ENCODE results near the gene PRRT2. TPM values are rescaled to one million over a fixed set of nuclear protein-coding genes. Genes with fewer than 3 reads are reported as not detected.

Gene PRRT2
- total and polyA plus RNA-seq, 5 donors from 2014 or later, result 0.06 to 1.9 (median 0.17) TPM; not detected in 2

DNA sequence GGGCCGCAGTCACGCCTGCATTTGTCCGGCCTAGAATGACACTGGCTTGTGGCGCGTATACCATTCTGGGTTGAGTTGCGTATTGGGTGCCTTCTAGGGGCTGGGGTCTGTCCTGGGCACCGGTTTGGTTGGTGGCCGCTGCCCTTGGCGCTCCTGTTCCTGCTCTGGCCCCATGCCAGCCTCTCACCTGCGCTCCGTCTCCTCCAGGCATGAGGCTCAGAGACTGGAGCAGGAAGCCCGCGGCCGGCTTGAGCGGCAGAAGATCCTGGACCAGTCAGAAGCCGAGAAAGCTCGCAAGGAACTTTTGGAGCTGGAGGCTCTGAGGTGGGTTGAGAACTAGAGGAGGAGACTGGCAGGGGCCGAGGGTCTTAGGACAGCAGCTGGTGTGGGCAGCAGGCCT is 33.7 kb downstream of the PRRT2 start:
- no peaks in the 10 kb centered on the region for H3K9me3 ChIP-seq (ENCODE audit: control insufficient read depth in 2 of 2, low read length in 2 of 2)
- no peaks in the 10 kb centered on the region for H3K9me3 Mint-ChIP-seq
- peak overlapping the region in 1 of 3 donors; percentile 38 for H3K27ac Mint-ChIP-seq
- no peak overlapping the region for H3K4me3 ChIP-seq (ENCODE audit: low read depth, low read length)
- peaks cover 0 to 10% (median 0%) of the 10 kb centered on the region in 4 donors for H3K4me1 Mint-ChIP-seq
- ATAC-seq (ENCODE audit: low read depth in 2 of 2) (no peak), DNase-seq (no peak)
- peaks cover 23% of the 10 kb centered on the region for H3K36me3 Mint-ChIP-seq
- H3K36me3 ChIP-seq (ENCODE audit: control insufficient read depth, insufficient read depth, low read length), result peaks cover 61% of the 10 kb centered on the region
- no peaks in the 10 kb centered on the region for H3K27me3 Mint-ChIP-seq
- H3K27me3 ChIP-seq (ENCODE audit: control insufficient read depth, insufficient read depth, low read length), result no peaks in the 10 kb centered on the region
- H3K4me3 Mint-ChIP-seq, result peak overlapping the region in 1 of 4 donors; percentile 93
- H3K27ac ChIP-seq (ENCODE audit: insufficient read depth, low read length, poor library complexity, severe bottlenecking), result no peak overlapping the region
- H3K4me1 ChIP-seq (ENCODE audit: control insufficient read depth, insufficient read depth, low read length, poor library complexity, severe bottlenecking), result no peaks in the 10 kb centered on the region

DNA sequence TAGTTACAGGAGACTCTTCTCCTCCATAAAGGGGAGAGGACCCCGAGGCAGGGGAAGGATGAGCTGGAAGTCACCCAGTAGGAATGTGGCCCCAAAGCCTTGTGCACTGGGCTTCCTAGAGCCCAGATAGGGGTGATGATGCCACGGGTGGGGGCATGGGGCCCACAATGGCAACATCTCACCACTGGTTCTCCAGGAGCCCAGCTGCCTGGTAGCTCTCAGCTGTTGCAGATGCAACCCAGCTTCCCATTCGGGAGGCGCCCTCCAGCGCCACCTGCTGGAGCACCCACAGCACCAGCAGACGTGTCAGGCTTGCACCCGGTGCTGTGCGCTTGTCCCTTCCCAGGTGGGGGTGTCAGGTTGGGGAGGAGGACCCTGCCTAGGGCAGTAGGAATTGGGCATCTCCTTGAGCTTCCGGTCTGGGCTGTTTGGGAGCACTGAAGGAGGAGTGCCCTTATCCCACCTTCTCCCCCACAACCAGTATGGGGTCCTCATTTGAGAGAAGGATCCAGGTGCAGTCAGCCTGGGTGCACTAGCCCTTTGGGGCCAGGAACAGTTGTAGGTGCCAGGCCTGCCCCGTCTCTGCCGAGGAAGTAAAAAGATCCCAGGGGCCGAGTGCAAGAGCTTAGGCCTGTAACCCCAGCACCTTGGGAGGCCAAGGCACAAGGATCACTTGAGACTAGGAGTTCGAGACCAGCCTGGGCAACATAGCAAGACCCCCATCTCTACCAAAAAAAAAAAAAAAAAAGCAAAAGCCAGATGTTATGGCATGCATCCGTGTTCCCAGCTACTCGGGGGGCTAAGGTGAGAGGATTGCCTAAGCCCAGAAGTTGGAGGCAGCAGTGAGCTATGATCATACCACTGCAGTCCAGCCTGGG is 36.7 kb downstream of the PRRT2 start:
- peak; percentile 61 to 81 (median 79) for DNase-seq
- Histone ChIP-seq H3K9me3 (ENCODE audit: control insufficient read depth in 2 of 2, low read length in 2 of 2) (no peaks in the 10 kb centered on the region), H3K4me1 (ENCODE audit: control insufficient read depth, insufficient read depth, low read length, poor library complexity, severe bottlenecking) (no peaks in the 10 kb centered on the region), H3K27ac (ENCODE audit: insufficient read depth, low read length, poor library complexity, severe bottlenecking) (no peak overlapping the region), H3K27me3 (ENCODE audit: control insufficient read depth, insufficient read depth, low read length) (no peaks in the 10 kb centered on the region), H3K36me3 (ENCODE audit: control insufficient read depth, insufficient read depth, low read length) (peaks cover 40% of the 10 kb centered on the region), H3K4me3 (ENCODE audit: low read depth, low read length) (no peak overlapping the region)
- peaks cover 0 to 10% (median 0%) of the 10 kb centered on the region in 4 donors for H3K4me1 Mint-ChIP-seq
- H3K36me3 Mint-ChIP-seq, result peaks cover 20% of the 10 kb centered on the region
- peak; percentile 85 to 87 for ATAC-seq (ENCODE audit: low read depth in 2 of 2)
- H3K9me3 Mint-ChIP-seq, result no peaks in the 10 kb centered on the region
- no peaks in the 10 kb centered on the region for H3K27me3 Mint-ChIP-seq
- H3K4me3 Mint-ChIP-seq, result no peak overlapping the region
- peak overlapping the region in 1 of 3 donors; percentile 63 for H3K27ac Mint-ChIP-seq

DNA sequence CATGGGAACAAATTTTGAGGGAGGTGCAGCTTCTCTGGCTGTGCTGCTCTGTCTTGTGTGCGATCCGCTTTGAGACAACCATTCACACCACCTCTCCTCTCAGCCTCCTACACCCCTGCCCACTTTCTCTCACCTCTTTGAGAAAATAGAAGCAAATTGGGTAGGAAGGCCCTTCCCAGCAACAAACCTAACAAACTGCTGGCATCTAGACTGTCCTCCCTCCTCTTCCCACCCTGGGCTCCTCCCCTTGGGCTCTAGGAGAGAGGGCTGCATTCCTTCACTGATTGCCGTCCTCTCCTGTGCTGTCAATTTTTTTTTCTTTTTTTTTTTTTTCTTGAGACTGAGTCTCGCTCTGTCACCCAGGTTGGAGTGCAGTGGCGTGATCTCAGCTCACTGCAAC is 37.5 kb downstream of the PRRT2 start:
- Mint-ChIP-seq H3K9me3 (no peaks in the 10 kb centered on the region), H3K27me3 (no peaks in the 10 kb centered on the region)

DNA sequence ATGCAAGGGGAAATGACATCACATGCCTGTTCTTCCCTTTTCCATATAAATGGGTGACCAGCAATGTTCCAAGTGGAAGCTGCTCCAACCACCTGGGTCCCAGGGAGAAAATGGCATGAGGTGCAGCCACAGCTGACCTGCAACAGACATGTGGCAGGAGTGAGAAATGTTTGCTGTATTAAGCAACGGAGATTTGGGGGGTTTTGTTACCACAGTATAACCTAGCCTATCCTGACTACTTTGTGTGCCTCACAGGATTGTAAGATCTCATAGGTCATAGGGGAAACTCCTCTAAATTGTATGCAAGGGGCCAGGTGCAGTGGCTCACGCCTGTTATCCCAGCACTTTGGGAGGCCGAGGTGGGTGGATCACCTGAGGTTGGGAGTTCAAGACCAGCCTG is 39.0 kb downstream of the PRRT2 start:
- DNase-seq, result no peak
- Histone ChIP-seq H3K9me3 (ENCODE audit: control insufficient read depth in 2 of 2, low read length in 2 of 2) (no peaks in the 10 kb centered on the region), H3K27ac (ENCODE audit: insufficient read depth, low read length, poor library complexity, severe bottlenecking) (no peak overlapping the region), H3K36me3 (ENCODE audit: control insufficient read depth, insufficient read depth, low read length) (peaks cover 19% of the 10 kb centered on the region), H3K27me3 (ENCODE audit: control insufficient read depth, insufficient read depth, low read length) (no peaks in the 10 kb centered on the region), H3K4me3 (ENCODE audit: low read depth, low read length) (no peak overlapping the region), H3K4me1 (ENCODE audit: control insufficient read depth, insufficient read depth, low read length, poor library complexity, severe bottlenecking) (no peaks in the 10 kb centered on the region)
- H3K27ac Mint-ChIP-seq, result peak overlapping the region in 1 of 3 donors; percentile 57
- H3K4me1 Mint-ChIP-seq, result peaks cover 0 to 10% (median 0%) of the 10 kb centered on the region in 4 donors
- peaks cover 8% of the 10 kb centered on the region for H3K36me3 Mint-ChIP-seq
- ATAC-seq (ENCODE audit: low read depth in 2 of 2), result no peak
- no peaks in the 10 kb centered on the region for H3K27me3 Mint-ChIP-seq
- H3K9me3 Mint-ChIP-seq, result no peaks in the 10 kb centered on the region
- no peak overlapping the region for H3K4me3 Mint-ChIP-seq

More for the DNA sequence above, 37.5 kb downstream of the PRRT2 start:
- H3K4me3 Mint-ChIP-seq, result no peak overlapping the region
- no peak overlapping the region for H3K27ac ChIP-seq (ENCODE audit: insufficient read depth, low read length, poor library complexity, severe bottlenecking)
- peaks cover 15% of the 10 kb centered on the region for H3K36me3 Mint-ChIP-seq
- H3K9me3 ChIP-seq (ENCODE audit: control insufficient read depth in 2 of 2, low read length in 2 of 2), result no peaks in the 10 kb centered on the region
- H3K4me1 Mint-ChIP-seq, result peaks cover 0 to 10% (median 0%) of the 10 kb centered on the region in 4 donors
- ATAC-seq (ENCODE audit: low read depth in 2 of 2), result no peak
- H3K4me1 ChIP-seq (ENCODE audit: control insufficient read depth, insufficient read depth, low read length, poor library complexity, severe bottlenecking), result no peaks in the 10 kb centered on the region
- H3K27me3 ChIP-seq (ENCODE audit: control insufficient read depth, insufficient read depth, low read length), result no peaks in the 10 kb centered on the region
- DNase-seq, result no peak
- peaks cover 33% of the 10 kb centered on the region for H3K36me3 ChIP-seq (ENCODE audit: control insufficient read depth, insufficient read depth, low read length)
- no peak overlapping the region for H3K4me3 ChIP-seq (ENCODE audit: low read depth, low read length)
- H3K27ac Mint-ChIP-seq, result peak overlapping the region in 1 of 3 donors; percentile 32

DNA sequence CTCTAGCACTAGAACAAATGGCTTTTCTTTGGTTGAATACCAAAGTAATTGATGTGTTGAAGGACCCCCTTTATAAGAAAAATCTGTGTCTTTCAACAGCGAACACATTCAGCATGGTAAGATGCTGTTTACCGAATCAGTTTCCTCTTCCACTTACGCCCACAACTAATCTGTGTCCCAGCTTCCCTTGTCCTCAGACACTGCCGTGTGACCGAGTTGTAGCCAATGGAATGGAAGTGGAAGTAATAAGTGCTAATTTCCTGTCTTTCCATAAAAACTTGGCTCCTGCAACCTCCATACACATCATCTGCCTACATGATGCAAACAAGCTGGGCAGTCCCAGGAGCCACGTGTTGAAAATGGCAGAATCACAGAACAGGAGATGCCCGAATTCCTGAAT is 40.7 kb downstream of the PRRT2 start:
- peaks cover 2% of the 10 kb centered on the region for H3K36me3 ChIP-seq (ENCODE audit: control insufficient read depth, insufficient read depth, low read length)
- DNase-seq (no peak), ATAC-seq (ENCODE audit: low read depth in 2 of 2) (no peak)
- Mint-ChIP-seq H3K9me3 (no peaks in the 10 kb centered on the region), H3K27me3 (no peaks in the 10 kb centered on the region), H3K4me3 (no peak overlapping the region), H3K36me3 (peaks cover 8% of the 10 kb centered on the region), H3K27ac (no peak overlapping the region), H3K4me1 (peaks cover 0 to 10% (median 1%) of the 10 kb centered on the region in 4 donors)
- H3K4me1 ChIP-seq (ENCODE audit: control insufficient read depth, insufficient read depth, low read length, poor library complexity, severe bottlenecking), result no peaks in the 10 kb centered on the region
- H3K9me3 ChIP-seq (ENCODE audit: control insufficient read depth in 2 of 2, low read length in 2 of 2), result no peaks in the 10 kb centered on the region
- H3K27me3 ChIP-seq (ENCODE audit: control insufficient read depth, insufficient read depth, low read length), result no peaks in the 10 kb centered on the region
- H3K27ac ChIP-seq (ENCODE audit: insufficient read depth, low read length, poor library complexity, severe bottlenecking), result no peak overlapping the region
- no peak overlapping the region for H3K4me3 ChIP-seq (ENCODE audit: low read depth, low read length)

DNA sequence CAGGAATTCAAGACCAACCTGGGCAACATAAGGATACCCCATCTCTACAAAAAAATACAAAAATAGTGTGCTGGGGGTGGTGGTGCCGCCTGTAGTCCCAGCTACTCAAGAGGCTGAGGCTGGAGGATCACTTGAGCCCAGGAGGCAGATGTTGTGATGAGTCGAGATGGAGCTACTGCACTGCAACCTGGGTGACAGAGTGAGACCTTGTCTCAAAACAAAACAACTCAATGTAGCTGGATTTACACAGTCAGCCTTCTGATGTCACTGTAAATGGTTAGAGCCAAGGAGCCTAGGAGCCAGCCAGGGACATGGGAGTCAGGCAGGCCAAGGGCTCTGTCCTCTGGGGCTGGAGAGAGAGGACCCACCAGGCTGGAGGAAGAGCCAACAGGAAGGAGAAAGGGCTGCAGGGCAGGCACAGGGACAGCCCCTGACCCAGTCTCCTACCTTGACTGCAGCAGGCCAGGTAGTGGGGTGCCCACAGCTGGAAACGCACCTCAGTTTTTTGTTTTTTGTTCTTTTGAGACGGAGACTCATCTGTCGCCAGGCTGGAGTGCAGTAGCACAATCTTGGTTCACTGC is 42.6 kb downstream of the PRRT2 start:
- no peak for DNase-seq
- peak overlapping the region in 1 of 3 donors; percentile 92 for H3K27ac Mint-ChIP-seq
- peaks cover 19% of the 10 kb centered on the region for H3K36me3 Mint-ChIP-seq
- H3K4me3 Mint-ChIP-seq, result no peak overlapping the region
- no peaks in the 10 kb centered on the region for H3K27me3 ChIP-seq (ENCODE audit: control insufficient read depth, insufficient read depth, low read length)
- no peaks in the 10 kb centered on the region for H3K9me3 ChIP-seq (ENCODE audit: control insufficient read depth in 2 of 2, low read length in 2 of 2)
- H3K4me1 ChIP-seq (ENCODE audit: control insufficient read depth, insufficient read depth, low read length, poor library complexity, severe bottlenecking), result no peaks in the 10 kb centered on the region
- ATAC-seq (ENCODE audit: low read depth in 2 of 2), result no peak
- peaks cover 0 to 9% (median 5%) of the 10 kb centered on the region in 4 donors for H3K4me1 Mint-ChIP-seq
- H3K9me3 Mint-ChIP-seq, result no peaks in the 10 kb centered on the region
- peaks cover 12% of the 10 kb centered on the region for H3K36me3 ChIP-seq (ENCODE audit: control insufficient read depth, insufficient read depth, low read length)
- no peaks in the 10 kb centered on the region for H3K27me3 Mint-ChIP-seq
- H3K4me3 ChIP-seq (ENCODE audit: low read depth, low read length), result no peak overlapping the region
- H3K27ac ChIP-seq (ENCODE audit: insufficient read depth, low read length, poor library complexity, severe bottlenecking), result no peak overlapping the region

DNA sequence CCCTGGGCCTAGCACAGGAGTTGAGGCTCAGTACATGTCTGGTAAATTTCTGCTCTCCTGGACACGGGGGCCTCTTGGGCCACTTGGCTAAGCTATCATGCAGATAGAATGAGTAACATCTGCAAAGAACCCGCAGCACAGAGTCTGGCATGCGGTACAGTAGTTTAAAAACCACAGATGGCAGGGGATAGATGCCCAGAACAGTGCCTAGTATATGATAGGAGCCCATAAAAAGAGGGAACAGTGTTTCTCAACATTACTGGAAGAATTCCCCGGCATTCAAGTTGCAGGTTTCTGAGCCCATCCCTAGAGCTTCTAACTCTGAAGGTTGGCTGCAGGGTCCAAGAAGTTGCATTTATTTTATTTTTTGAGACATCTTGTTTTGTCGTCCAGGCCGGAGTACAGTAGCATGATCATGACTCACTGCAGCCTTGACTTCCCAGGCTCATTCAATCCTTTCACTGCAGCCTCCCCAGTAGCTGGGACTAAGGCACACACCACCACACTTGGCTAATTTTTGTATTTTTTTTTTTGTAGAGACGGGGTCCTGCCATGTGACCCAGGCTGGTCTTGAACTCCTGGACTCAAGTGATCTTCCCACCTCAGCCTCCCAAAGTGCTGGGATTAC is 45.3 kb downstream of the PRRT2 start:
- DNase-seq (no peak), ATAC-seq (ENCODE audit: low read depth in 2 of 2) (no peak)
- no peak overlapping the region for H3K27ac ChIP-seq (ENCODE audit: insufficient read depth, low read length, poor library complexity, severe bottlenecking)
- peaks cover 14% of the 10 kb centered on the region for H3K4me1 ChIP-seq (ENCODE audit: control insufficient read depth, insufficient read depth, low read length, poor library complexity, severe bottlenecking)
- Mint-ChIP-seq H3K4me1 (peaks cover 5 to 27% (median 12%) of the 10 kb centered on the region in 4 donors), H3K27me3 (no peaks in the 10 kb centered on the region), H3K27ac (peak overlapping the region in 1 of 3 donors; percentile 87), H3K4me3 (peak overlapping the region in 2 of 4 donors; percentile 6 to 64), H3K36me3 (peaks cover 23% of the 10 kb centered on the region), H3K9me3 (no peaks in the 10 kb centered on the region)
- no peaks in the 10 kb centered on the region for H3K27me3 ChIP-seq (ENCODE audit: control insufficient read depth, insufficient read depth, low read length)
- H3K9me3 ChIP-seq (ENCODE audit: control insufficient read depth in 2 of 2, low read length in 2 of 2), result no peaks in the 10 kb centered on the region
- peaks cover 25% of the 10 kb centered on the region for H3K36me3 ChIP-seq (ENCODE audit: control insufficient read depth, insufficient read depth, low read length)
- no peak overlapping the region for H3K4me3 ChIP-seq (ENCODE audit: low read depth, low read length)

All from CD4-positive, CD25-positive, alpha-beta regulatory T cell (primary cell).